Measurements from ENCODE around the gene SKAP1.

GRCh38 chr17:48247603-48248002 is 182.4 kb downstream of the SKAP1 start:
- TF ChIP-seq POLR2AphosphoS5 (IDR thresholded peaks at IDR 0.05; ENCODE audit: borderline replicate concordance, low read depth, low read length) (no peak), EZH2 (IDR thresholded peaks at IDR 0.05) (no peak)

All from SK-N-MC (cell line).